GM18498 (cell line): ENCODE data around the gene CSRP3.

ENCODE experiments used
- ATAC-seq: cut with Tn5 transposase; IDR thresholded peaks from one replicate; pipeline ENCODE4 v1.9.1; 2021; ENCODE audit warnings: mild to moderate bottlenecking, moderate library complexity; ENCODE audit not compliant: unreplicated experiment

CSRP3 gene

DNA sequence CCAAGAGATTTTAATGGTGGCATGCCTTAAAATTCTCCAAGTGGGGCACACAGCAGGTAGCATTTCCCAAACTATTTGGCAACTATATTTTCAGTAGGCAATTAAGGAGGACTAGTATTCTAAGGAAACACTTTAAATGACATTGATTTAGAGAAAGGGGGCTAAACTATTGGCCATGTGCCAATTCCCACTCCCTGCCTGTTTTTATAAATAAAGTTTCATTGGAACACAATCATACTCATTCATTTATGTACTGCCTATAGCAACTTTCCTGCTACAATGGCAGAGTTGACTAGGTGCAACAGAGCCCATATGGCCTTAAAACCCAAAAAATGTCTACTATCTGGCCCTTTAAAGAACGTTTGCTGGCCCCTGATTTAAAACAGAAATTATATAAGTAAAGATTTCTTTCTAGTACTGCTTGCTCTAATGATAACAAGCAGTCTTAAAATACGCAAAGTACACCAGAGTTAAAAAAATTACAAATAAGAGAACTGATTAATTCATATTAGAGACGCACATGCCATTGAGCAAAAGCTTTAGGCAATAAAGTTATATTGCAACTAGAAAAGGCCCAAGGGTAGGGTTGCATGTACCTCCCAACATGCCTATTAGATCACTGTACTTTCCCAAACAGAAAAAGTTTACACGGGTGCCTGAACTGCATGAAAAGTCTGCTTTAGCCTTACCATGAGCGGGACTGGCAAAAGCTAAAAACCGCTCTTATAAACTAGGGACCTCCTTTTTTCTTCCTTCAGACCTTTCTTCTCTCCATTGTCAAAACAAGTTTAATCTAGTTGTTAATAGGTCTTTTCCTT is 24.8 kb upstream of the CSRP3 start:
- no peak for ATAC-seq

DNA sequence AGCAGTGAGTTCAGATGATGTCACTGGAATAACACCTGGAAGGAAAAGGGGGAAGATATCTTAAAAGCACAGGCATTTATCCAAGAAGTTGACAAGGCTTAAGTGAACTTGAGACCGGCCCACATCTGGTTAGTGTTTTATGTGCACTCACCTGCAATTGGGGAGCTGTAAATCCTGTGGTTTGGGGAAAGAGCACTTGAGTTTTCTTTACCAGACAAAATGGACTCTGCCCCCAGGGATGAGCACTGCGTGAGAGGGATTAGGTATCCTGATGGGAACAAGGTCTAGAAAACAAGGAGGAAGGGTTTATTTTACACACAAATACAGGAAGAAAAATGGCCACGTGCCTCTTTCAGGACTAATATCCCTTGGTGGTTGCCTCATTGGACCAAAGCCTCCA is 23.8 kb upstream of the CSRP3 start:
- ATAC-seq: no peak

GRCh38 chr11:19225123-19225522 is 23.3 kb upstream of the CSRP3 start:
- no peak for ATAC-seq

GRCh38 chr11:19220903-19221724 is 19.3 kb upstream of the CSRP3 start:
- no peak for ATAC-seq

- ATAC-seq: no peak
Measured at GRCh38 chr11:19218786-19219460, 17.1 kb upstream of the CSRP3 start.

- no peak for ATAC-seq
Measured at GRCh38 chr11:19218216-19218615, 16.4 kb upstream of the CSRP3 start.

- no peak for ATAC-seq
Measured at GRCh38 chr11:19216709-19217374, 15.1 kb upstream of the CSRP3 start.

- no peak for ATAC-seq
Measured at GRCh38 chr11:19216021-19216420, 14.2 kb upstream of the CSRP3 start.

DNA sequence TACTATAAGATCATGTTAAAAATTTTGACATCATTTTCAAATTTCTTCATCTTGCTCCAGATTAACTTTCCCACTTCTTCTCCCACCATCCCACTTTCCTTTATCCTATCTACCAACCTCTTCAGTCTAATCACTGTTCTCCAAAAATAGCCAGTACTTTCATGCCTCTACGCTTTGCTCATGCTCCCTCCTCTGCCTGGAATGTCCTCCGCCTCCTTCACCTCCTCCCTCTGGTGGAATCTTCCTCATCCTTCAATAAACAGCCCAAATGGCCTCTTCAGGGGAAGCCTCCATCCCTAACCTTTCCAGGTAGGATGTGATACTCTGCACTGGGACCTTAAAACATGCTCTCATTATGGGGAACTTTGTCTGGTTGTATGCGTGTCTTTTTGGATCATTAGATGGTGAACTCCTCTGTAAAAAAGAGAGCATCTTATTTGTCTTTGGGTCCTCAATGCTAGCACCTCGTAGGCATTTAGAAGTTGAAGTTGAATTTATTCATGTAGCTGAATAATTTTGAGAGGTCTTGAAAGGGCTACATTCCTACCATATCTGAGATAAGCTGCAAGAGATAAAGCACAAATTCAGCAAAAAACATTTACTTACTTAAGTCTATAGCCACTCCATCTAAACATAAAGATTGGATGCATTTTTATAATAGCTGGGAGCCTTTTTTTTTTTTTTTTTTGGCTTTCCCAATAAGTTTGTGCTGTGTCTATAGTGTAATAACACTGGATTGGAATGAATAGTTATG is 8.0 kb upstream of the CSRP3 start:
- no peak for ATAC-seq

- no peak for ATAC-seq
Measured at GRCh38 chr11:19208959-19209546, 7.3 kb upstream of the CSRP3 start.

DNA sequence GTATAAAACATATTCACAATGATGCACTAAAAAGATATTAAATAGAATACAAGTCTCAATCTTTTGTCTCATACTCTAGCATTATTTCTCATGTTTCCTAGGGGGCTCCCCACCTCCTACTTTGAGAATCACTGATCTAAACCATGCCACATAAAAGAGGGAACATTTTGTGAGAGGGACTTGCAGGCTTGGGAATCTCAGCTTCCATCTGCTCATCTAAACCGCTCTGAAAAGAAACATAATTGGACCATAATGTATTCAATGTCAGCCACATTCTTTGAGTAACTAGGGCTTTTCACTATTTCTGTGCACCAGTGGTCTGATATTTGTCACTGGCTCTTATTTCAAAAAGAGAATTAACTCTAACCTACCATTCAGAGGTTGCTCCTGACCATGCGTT is 6.4 kb upstream of the CSRP3 start:
- ATAC-seq: no peak

DNA sequence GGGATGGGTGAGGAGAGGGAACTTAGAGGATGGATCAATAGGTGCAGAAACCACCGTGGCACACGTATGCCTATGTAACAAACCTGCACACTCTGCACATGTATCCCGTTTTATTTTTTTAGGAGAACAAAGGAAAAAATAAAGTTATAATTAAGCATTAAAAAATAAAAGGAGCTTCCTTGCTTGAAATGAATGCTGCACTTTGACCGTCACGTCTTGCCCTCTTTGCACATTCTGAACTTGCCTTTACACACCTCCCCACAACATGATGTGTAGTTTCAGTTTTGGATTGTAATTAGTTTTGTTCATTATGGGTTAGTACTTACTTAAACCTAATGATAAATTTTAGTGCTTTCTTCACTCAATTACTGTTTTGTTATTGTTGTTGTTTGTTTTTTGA is 3.1 kb upstream of the CSRP3 start:
- no peak for ATAC-seq

DNA sequence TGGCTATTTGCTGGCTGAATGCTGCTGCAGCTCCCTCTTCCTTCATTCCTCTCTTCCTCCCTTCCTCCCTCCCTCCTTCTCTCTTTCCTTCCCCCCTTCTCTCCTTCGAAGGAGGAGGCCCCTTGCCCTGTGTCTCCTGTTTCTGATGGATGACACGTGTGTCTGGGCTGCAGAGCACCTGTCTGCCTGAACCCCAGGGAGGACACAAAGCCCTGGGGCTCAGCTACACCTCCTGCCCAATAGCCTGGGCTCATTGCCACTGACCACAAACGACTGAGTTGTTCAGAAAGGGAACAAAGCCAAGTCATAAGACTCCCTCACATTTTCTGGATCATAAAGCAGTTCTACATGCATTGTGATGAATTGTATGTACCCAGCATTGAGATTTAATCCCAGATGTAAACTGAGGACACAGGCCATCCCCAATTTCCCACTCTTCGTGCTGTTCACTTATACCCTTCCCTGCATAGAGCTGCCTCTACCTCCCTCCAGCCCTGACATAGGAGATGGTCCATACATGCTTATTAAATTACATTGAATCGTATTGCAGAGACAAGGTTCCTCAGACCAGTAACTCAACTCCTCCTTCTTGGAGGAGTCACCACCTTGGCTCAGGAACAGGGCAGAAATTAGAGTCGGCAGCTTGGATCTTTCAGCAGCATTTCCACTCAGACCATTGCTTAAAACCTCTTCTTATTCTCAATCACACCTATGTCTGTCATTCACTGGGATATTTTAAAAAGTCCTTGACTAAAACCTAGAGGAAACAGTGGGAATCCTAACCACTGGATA is 1.2 kb downstream of the CSRP3 start:
- ATAC-seq: no peak

DNA sequence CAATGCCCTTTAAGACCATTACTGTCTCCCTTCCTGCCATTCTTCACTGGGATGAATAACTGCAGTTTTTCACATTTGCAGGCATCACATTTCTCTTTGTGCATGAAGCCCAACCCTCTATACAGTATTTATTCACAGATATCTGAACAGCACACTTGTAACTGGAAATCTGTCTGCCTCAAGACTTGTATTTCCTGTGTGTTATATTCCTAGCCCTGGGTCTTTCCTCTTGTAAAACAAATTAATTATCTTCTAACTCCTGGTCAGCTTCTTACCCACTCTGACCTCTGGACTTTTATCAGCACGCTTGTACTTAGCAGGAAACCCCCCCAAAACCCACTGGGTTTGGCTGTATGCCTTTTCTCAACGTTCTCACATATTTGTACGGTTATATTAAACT is 2.0 kb downstream of the CSRP3 start:
- no peak for ATAC-seq

- no peak for ATAC-seq
Measured at GRCh38 chr11:19199048-19199447, 2.7 kb downstream of the CSRP3 start.

- no peak for ATAC-seq
Measured at GRCh38 chr11:19196432-19196831, 5.4 kb downstream of the CSRP3 start.

DNA sequence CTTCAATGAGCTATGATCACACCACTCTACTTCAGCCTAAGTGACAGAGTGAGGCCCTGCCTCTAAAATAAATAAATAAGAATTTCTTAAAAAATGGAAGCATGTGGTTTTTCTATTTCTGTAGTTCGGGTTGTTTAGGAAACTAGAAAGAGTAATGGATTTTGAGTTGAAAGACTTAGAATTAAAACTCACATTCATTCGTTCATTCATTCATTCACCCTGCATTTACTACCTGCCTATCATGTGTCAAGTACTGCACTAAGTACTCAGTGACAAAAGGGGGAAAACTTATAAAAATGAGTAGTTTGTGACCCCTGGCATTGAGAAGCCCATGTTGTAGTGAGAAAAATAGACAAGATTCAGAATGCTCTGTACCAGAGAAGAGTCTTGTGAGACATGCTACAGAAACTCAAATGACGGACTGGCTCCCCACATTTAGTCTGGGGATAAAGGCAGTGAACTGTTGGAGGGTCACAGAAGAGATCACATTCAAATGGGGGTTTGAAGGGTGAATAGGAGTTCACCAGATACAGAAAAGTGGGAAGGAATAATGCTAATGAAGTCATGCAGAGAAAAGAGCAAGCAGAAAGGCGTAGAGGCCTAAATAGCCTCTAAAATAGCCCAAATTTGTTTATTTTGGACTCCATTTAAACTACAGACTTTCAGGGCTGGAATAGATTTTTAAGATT is 7.0 kb downstream of the CSRP3 start:
- no peak for ATAC-seq

GRCh38 chr11:19193916-19194315 is 7.9 kb downstream of the CSRP3 start:
- ATAC-seq: no peak
